Activated naive CD4-positive, alpha-beta T cell treated with Interleukin-2 at 50 U/mL for 16 hours (primary cell): ENCODE measurements around the gene FAM78B.

Source experiments
- DNase-seq: peaks from one replicate; pipeline ENCODE4 v3.0.0-alpha.2; 2020

The FAM78B gene

GRCh38 chr1:166166698-166167571 lies at the start of gene FAM78B:
Gene FAM78B (minus strand): TSS chr1:166167001. CDS start chr1:166166248, 753 bp downstream.
- DNase-seq, result peak; percentile 58

GRCh38 chr1:166202546-166202945 lies 35.7 kb upstream of the FAM78B start:
- no peak for DNase-seq

GRCh38 chr1:166200743-166201142 lies 33.9 kb upstream of the FAM78B start:
- no peak for DNase-seq

GRCh38 chr1:166197597-166197996 lies 30.8 kb upstream of the FAM78B start:
- no peak for DNase-seq

GRCh38 chr1:166197141-166197540 lies 30.3 kb upstream of the FAM78B start:
- DNase-seq, result no peak

DNA sequence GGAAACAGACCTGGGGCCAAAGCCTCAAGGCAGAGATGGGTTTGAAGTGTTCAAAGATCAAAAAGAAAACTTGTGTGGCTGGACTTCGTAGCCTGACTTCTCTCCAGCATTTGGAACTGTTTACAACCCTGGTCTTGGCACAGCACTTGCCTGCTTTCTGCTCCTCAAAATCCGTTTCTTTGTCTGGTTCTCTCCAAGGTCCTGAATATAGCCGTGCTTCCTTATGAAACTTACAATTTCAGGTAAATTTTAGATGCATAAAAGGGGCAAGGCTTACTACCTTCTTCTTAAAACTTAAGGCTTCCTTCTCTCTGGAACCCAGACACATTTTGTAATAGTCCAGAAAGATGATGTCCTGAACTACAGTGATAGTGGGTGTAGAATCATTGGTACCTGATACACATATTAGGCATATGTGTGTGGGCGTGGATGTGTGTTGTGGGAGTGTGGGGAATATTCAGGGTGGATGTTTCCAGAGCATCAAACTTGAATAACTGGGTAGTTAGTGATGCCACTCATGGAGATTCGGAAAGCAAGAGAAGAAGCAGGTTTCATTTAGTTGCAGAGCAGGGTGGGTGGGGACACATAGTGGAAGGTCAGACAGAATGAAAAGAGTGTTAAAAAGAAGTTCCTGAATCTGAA lies 26.4 kb upstream of the FAM78B start:
- no peak for DNase-seq

- no peak for DNase-seq
Observed at GRCh38 chr1:166190400-166190799, 23.6 kb upstream of the FAM78B start.

DNA sequence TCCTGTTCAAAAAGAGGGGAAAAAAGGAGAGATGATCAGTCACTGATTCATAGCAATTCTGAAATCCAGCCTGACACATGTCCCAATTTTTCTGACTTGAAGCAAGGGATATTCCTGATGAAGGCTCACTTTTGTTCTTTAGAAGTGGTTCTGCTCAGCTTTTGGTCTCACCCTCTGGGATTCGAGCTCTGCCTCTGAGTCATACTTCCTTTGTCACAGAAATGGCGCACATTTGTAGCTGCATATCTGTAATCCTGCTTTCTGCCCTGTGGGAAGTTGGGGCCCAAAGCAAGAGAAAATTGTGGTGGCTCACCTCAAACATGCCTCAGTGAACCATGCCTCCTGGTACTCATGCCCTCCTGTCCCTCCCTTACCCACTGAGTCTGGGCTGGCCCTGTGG lies 22.3 kb upstream of the FAM78B start:
- no peak for DNase-seq

- DNase-seq, result no peak
Observed at GRCh38 chr1:166185526-166185925, 18.7 kb upstream of the FAM78B start.

DNA sequence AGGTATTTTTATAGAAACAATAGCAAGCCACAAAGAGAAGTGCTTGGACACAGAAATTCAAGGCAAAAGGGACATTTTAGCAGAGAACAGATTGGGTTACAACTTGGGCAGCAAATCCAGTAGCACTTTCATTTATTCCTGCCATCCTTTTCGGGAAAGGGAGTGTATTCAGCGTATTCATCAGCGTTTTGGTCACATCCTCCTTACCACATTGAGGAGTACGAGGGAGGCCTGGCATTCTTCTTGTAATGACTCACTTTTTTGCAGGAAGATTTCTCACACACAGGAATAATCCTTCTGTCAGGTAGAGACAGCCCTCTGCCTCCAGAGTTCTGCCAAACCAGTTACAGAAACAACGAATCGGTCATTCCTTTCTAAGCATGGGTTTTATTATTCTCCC lies 18.1 kb upstream of the FAM78B start:
- DNase-seq, result no peak

- DNase-seq, result no peak
Observed at GRCh38 chr1:166184012-166184411, 17.2 kb upstream of the FAM78B start.

- no peak for DNase-seq
Observed at GRCh38 chr1:166182281-166182680, 15.5 kb upstream of the FAM78B start.

DNA sequence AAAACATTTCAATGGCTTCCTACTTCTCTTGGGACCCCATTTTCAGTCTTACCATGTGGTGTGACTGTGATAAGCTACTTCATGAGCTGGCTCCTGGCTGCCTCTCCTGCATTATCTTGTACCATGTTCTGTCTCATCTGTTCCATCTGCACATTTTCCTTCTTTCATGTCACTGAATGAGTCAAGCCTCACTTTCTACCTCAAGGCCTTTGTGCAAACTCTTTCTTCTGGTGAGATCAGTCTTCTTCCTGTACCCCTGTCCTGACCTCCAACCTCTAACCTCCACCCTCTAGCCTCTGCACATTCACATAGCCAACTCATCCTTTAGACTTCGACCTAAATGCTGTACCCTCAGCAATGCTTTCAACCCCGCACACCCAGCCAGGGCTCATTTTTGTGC lies 9.6 kb upstream of the FAM78B start:
- no peak for DNase-seq

GRCh38 chr1:166175032-166175431 lies 8.2 kb upstream of the FAM78B start:
- DNase-seq, result no peak

GRCh38 chr1:166174108-166174507 lies 7.3 kb upstream of the FAM78B start:
- DNase-seq, result no peak

DNA sequence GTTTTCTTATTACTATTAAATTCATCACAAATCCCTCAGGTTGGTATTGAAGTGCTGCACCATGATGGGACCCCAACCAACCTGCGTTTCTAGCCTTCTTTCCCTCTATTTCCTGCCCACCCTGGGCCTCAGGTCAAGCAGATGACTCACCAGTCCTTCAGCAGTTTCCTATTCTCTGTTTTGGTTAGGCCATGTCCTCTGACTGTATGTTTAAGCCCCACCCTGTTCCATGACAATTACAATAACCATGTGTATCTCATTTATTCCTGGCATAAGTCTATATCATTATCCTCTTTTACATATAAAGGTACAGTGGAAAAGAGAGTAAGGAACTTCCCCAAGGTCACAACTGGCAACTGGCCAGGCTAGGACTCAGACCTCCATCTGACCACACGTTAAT lies 5.3 kb upstream of the FAM78B start:
- no peak for DNase-seq

- DNase-seq, result no peak
Observed at GRCh38 chr1:166170726-166171125, 3.9 kb upstream of the FAM78B start.

DNA sequence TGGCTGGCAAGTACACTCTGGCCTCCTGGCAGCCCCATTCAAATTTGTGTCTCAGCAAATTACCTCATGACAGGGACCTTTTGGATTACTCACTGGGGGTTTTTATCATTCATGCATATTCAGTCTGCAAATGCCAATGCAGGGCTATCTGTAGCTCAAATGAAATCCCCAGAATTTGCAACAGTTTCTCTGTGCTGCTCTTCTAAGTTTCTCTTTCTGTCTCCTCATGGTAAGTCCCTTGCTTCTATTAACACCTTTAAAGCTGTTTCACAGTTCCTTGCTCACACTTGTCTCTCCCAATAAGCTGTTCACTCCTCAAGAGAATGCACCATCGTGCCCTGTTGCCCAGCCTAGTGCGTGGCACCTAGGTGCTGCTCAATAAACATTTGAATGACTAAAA lies 3.3 kb upstream of the FAM78B start:
- DNase-seq, result no peak

GRCh38 chr1:166169182-166169581 lies 2.4 kb upstream of the FAM78B start:
- DNase-seq, result no peak

DNA sequence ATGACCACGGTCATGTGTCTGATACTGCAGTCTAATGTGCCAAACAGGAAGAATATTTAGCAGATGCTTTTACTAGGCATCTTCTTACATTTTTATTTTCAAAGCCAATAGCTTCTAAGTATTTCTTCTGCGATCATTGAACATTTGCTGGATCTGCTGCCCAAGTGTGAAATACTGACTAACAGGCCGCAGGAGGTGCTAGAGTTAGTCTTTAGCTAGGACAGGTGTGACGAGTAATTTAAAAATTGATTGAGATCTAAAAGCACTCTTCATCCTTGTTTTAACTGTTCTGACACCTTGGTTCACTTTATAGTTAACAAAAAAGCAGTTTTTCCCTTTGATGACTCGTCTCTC lies 748 bp upstream of the FAM78B start:
- DNase-seq, result no peak

GRCh38 chr1:166166329-166166697 lies 488 bp downstream of the FAM78B start:
- no peak for DNase-seq

- no peak for DNase-seq
Observed at GRCh38 chr1:166165661-166166328, 1.0 kb downstream of the FAM78B start.

DNA sequence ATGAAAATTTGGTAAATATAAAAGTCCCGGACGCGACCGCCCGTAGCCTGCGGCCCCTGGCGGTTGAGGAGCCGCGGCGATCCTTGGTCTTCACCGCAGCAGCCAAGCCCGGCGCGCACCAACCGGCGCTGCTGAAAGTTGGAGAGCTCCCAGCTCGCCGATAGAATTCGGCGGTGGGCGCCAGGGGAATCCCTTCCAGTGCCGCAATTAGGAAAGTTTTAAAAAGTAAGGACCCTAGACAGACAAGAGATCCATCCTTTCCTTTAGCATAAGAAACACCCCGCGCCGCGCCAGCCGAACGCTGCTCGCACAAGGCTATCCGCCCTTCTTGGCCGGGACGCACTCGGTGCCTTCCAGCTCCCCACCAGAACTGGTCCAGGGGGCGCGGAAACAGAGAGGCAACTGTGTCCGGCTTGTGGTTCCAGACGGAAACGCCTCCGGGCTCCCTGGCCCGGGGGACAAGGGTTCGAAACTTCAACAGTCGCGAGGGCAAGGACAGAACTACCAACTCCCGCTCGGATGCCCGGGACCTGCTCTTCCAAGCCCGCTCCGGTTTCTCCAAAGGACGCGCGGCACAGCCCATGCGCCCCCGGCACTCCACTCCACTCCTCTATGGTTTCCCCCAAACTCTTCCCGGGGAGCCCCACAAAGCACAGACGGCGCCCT lies 1.7 kb downstream of the FAM78B start:
- no peak for DNase-seq

GRCh38 chr1:166164646-166164994 lies 2.2 kb downstream of the FAM78B start:
- no peak for DNase-seq
